Activated naive CD4-positive, alpha-beta T cell treated with anti-CD3 and anti-CD28 coated beads, Interleukin-2, amount 10 ng/mL, durations not matched to agents 7 days and 5 days (primary cell): ENCODE results near the gene CLIC6.
A peak's percentile ranks its signal among the peaks of the same experiment; 100 is the strongest.

Source experiments
- CTCF ChIA-PET: fragments of 350-600 bp; sonication (Branson Sonifier 250); formaldehyde crosslinking; loops from one replicate; lab custom pipeline; 2021; ENCODE audit warnings: antibody characterized with exemption; lab: Charles Lee
- DNase-seq: peaks from one replicate; pipeline ENCODE4 v3.0.0-alpha.2; 2020
- H3K27ac Mint-ChIP-seq: one replicate; pipeline ENCODE4 v1.8.0; 2021; ENCODE audit warnings: mild to moderate bottlenecking, moderate library complexity, mixed read lengths
- H3K27me3 Mint-ChIP-seq: one replicate; pipeline ENCODE4 v1.8.0; 2021; ENCODE audit warnings: mild to moderate bottlenecking, mixed read lengths
- H3K36me3 Mint-ChIP-seq: one replicate; pipeline ENCODE4 v1.8.0; 2021; ENCODE audit warnings: mixed read lengths
- H3K4me1 Mint-ChIP-seq: one replicate; pipeline ENCODE4 v1.8.0; 2021; ENCODE audit warnings: mixed read lengths
- H3K4me3 Mint-ChIP-seq: one replicate; pipeline ENCODE4 v1.8.0; 2021; ENCODE audit warnings: mild to moderate bottlenecking, moderate library complexity, mixed read lengths
- H3K9me3 Mint-ChIP-seq: one replicate; pipeline ENCODE4 v1.8.0; 2021; ENCODE audit warnings: mixed read lengths

CLIC6 gene

DNA sequence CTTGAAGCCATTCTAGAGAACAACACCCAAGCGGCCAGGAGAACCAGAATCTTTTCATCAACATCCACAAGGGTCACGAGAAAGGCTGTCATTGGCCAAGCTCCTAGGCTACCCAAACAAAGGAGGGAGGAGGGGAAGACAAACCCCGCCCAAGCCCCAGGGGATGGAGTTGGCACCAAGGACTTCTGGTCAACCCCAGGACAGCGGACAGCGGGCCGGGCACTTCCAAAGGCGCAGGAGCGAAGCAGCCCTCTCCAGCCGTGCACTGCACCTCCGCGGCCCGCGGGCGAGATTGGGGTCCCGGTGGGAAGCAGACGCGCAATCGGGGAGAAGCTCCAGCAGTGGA, at the start of gene CLIC6:
Gene CLIC6 (plus strand): TSS at position 192 of the 346 bp plus-strand sequence. CDS start 395 bp downstream, outside the sequence.
- DNase-seq, result no peak
- H3K4me3 Mint-ChIP-seq, result peak within 1 kb of the TSS; percentile 13
- H3K27me3 Mint-ChIP-seq, result peaks cover 73% of the 10 kb centered on the region
- no peak within 1 kb of the TSS for H3K27ac Mint-ChIP-seq
- CTCF ChIA-PET, result no interaction called here
- H3K4me1 Mint-ChIP-seq, result peaks cover 6% of the 10 kb centered on the region
- no peaks in the 10 kb centered on the region for H3K9me3 Mint-ChIP-seq
- H3K36me3 Mint-ChIP-seq, result no peaks in the 10 kb centered on the region

DNA sequence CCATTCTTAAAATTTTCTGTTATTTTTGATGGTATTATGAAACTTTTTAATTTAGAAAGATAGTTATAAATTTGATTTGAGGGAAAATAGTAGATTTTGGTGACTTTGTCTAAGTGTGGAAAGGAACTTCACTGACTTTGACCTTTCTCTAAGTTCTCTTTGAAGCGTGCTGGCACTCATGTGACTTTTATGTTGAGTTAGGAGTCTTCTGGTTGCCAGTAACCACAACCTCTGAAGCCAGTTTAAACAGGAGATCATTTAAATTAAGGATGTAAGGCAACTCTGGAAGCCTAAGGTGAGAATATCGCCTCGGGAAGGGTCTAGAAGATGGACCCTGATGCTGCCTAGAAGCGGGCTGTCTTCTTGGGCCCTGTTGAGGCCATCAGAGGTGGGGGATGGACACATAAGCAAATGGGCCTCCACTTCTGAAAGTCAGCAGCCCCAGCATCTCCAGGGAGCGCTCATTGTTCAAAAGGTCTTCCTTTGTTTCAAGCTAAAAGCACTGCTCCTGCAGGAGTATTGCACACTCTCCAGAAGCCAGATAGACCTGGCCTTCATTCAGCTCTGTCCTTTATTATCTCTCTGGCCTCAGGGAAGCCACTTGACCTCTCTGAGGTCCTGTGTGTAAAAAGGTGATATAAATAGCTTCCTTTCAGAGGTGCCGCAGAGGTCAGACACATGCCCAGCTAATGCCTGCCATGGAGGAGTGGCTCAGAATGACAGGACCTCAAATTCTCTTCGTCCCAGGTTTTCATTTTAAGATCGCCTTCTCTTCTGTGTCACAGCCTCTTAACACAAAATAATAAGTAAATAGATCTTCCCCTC, 48.7 kb upstream of the CLIC6 start:
- H3K36me3 Mint-ChIP-seq, result no peaks in the 10 kb centered on the region
- H3K9me3 Mint-ChIP-seq, result no peaks in the 10 kb centered on the region
- no peak overlapping the region for H3K27ac Mint-ChIP-seq
- peaks cover 42% of the 10 kb centered on the region for H3K27me3 Mint-ChIP-seq
- CTCF ChIA-PET, result interaction anchor here (1.3 kb wide), 1 partner anchor 9 kb away, joined by 4 read pairs; no protein-coding TSS in a partner anchor
- H3K4me3 Mint-ChIP-seq, result no peak overlapping the region
- DNase-seq, result no peak
- no peaks in the 10 kb centered on the region for H3K4me1 Mint-ChIP-seq

DNA sequence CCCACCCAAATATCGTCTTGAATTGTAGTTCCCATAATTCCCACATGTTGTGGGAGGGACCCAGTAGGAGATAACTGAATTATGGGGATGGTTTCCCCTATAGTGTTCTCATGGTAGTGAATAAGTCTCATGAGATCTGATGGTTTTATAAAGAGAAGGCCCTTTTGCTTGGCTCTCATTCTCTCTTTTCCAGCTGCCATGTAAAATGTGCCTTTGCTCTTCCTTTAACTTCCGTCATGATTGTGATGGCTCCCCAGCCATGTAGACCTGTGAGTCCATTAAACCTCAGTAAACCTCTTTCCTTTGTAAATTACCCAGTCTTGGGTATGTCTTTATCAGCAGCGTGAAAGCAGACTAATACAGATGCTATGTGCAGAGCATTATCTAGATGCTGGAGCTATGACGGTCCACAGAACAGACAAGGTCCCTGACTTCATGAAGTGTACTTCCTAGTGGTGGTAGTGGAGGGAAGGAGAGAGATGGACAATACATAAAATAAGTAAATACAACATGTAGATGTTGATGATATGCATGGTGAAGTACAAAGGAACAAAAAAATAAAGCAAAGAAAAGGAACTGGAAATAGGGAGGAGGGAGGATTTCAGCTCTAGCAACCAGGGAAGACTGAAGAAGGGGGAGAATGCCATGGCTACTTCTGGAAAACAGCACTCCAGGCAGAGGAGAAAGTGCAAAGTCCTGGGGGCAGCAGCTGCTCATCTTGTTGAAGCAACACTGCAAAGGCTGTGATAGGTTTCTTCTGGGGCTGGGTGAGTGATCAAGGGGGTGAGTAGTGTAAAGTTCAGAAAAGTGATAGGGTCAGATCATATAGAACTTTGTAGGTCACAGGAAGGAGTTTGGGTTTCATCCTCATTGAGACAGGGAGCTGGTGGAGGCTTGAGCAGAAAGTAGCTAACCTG, 47.1 kb upstream of the CLIC6 start:
- Mint-ChIP-seq H3K27me3 (peaks cover 49% of the 10 kb centered on the region), H3K36me3 (no peaks in the 10 kb centered on the region), H3K27ac (no peak overlapping the region), H3K9me3 (no peaks in the 10 kb centered on the region), H3K4me3 (no peak overlapping the region), H3K4me1 (no peaks in the 10 kb centered on the region)
- no peak for DNase-seq
- CTCF ChIA-PET, result interaction anchor here (0.7 to 3.4 kb wide), 2 partner anchors 19 to 111 kb away, joined by 3 to 11 read pairs; no protein-coding TSS in a partner anchor

DNA sequence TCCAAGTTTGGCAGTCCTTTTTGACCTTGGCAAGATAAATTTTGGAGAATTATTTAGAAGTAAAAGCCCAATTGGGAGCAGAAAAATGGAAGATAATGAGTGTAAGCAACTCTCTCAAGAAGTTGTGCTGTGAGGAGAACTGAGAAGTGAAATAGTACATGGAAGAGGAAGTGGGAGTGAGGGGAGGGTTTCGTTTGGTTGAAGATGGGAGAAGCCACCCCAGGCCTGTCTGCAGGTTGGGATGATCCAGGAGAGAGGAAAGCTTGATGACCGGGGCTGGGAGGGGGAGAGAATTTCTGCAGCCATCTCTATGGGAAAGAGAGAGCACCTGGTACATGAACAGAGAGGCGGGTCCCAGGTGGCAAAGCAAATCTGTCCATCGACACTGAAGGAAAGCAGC, 45.3 kb upstream of the CLIC6 start:
- Mint-ChIP-seq H3K9me3 (no peaks in the 10 kb centered on the region), H3K36me3 (no peaks in the 10 kb centered on the region), H3K4me1 (no peaks in the 10 kb centered on the region), H3K27ac (no peak overlapping the region), H3K27me3 (peaks cover 40% of the 10 kb centered on the region), H3K4me3 (no peak overlapping the region)
- CTCF ChIA-PET, result interaction anchor here (3.4 kb wide), 1 partner anchor 21 kb away, joined by 11 read pairs; no protein-coding TSS in a partner anchor
- DNase-seq, result no peak

DNA sequence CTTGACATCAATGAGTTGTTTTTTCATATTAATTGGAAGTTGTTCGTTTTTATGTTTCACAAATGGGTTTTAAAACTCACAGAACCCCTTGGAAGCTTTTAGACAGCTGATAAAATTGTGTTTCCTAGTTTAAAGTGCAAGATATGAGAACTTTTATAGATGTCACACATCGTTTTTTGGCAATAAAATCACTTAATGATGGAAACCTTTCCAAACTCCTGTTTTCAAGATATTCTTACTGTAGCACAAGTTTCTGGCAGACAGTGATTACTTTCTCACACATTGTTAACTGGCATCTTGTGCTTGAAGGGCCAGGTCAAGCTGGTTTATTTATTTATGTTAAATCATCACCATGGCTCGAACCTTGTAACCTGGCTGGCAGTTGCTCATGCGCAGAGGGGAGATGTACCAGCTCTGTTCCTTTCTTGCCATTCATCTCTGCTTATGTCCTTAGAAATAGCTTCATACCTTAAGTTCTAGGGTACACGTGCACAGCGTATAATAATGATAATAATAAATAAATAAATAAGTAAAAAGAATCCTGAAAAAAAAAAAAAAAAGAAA, 43.7 kb upstream of the CLIC6 start:
- CTCF ChIA-PET, result interaction anchor here (3.4 kb wide), 1 partner anchor 22 kb away, joined by 11 read pairs; no protein-coding TSS in a partner anchor
- H3K27me3 Mint-ChIP-seq, result peaks cover 35% of the 10 kb centered on the region

DNA sequence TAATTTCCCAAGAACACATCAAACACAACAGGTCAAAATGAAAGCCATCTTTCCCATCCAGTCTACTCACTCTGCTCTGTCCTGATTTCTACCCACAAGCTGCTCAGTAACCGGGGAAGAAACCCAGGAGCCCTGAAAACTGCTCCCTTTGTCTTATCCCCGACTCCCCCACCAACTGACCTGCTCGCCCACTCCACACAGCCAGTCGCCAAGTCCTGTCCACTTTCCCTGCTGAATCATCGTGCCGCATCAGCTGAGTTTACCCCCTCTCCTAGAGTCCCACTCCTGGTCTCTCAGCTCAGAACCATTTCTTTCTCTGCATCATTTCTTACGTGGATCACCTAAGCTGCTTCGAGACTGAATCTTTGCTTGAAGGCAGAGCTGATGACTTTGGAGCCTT, 42.7 kb upstream of the CLIC6 start:
- Mint-ChIP-seq H3K36me3 (no peaks in the 10 kb centered on the region), H3K4me3 (no peak overlapping the region), H3K9me3 (no peaks in the 10 kb centered on the region), H3K27ac (no peak overlapping the region), H3K4me1 (no peaks in the 10 kb centered on the region), H3K27me3 (peaks cover 28% of the 10 kb centered on the region)
- no peak for DNase-seq
- CTCF ChIA-PET, result interaction anchor here (1.5 kb wide), 1 partner anchor 21 kb away, joined by 4 read pairs; no protein-coding TSS in a partner anchor

More for the DNA sequence above, 43.7 kb upstream of the CLIC6 start:
- DNase-seq, result no peak
- no peaks in the 10 kb centered on the region for H3K4me1 Mint-ChIP-seq
- no peaks in the 10 kb centered on the region for H3K36me3 Mint-ChIP-seq
- H3K4me3 Mint-ChIP-seq, result no peak overlapping the region
- H3K9me3 Mint-ChIP-seq, result no peaks in the 10 kb centered on the region
- no peak overlapping the region for H3K27ac Mint-ChIP-seq

DNA sequence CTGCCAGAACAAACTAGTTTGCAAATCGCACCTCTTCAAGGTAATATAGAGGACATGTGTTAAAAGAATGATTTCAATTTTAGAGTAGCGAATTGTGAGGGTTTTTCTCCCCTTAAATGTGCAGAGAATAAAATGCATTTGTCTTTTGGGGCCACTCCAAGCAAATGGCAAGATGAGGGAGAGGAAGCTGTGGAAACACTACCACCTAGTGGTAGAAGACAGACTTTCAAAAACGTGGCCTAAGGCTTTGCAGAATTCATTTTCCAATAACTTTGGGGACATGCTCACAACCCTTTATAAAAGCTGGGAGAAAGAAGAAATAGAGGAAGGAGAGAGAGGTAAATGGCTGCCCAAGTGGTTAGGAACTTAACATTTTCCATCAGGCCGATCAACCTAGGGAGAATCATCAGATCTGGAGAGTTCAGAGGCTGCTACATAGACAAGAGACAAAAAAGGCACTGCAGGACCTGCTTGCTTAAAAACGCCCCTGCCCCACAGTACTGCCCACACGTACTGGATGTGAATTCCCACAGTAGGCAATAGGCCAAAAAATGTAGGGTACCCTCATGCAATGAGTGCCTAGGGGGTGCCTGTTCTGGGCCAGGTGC, 38.2 kb upstream of the CLIC6 start:
- Mint-ChIP-seq H3K9me3 (no peaks in the 10 kb centered on the region), H3K27me3 (peaks cover 27% of the 10 kb centered on the region), H3K4me1 (no peaks in the 10 kb centered on the region), H3K36me3 (no peaks in the 10 kb centered on the region), H3K4me3 (no peak overlapping the region), H3K27ac (no peak overlapping the region)
- DNase-seq, result peak; percentile 40
- CTCF ChIA-PET, result interaction anchor here (1.3 to 2.1 kb wide), 7 partner anchors 11 to 266 kb away, joined by 3 to 13 read pairs (median 5); partner anchors contain the start of gene KCNE2

DNA sequence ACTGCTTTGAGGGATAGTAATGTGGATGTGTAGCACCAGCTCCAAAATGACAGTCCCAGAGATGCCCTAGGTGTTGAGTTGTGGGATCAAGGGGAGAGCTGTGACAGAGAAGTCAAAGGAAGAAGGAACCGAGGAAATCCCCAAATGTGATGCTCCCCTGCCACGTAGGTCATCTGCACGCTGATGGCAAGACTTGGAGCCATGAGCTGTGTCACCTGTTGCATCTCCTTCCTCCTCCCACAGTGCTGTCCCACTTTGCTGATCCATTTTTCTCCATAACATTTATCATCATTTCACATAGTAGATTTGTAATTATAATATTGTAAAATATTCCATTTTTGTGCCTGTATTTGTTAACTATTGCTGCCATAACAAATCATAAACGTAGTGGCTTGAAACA, 36.3 kb upstream of the CLIC6 start:
- Mint-ChIP-seq H3K36me3 (no peaks in the 10 kb centered on the region), H3K27me3 (peaks cover 20% of the 10 kb centered on the region), H3K27ac (no peak overlapping the region), H3K4me1 (peaks cover under 1% of the 10 kb centered on the region), H3K9me3 (no peaks in the 10 kb centered on the region), H3K4me3 (no peak overlapping the region)
- CTCF ChIA-PET, result interaction anchor here (1.3 to 2.1 kb wide), 3 partner anchors 20 to 265 kb away, joined by 3 to 9 read pairs (median 4); no protein-coding TSS in a partner anchor
- DNase-seq, result no peak

DNA sequence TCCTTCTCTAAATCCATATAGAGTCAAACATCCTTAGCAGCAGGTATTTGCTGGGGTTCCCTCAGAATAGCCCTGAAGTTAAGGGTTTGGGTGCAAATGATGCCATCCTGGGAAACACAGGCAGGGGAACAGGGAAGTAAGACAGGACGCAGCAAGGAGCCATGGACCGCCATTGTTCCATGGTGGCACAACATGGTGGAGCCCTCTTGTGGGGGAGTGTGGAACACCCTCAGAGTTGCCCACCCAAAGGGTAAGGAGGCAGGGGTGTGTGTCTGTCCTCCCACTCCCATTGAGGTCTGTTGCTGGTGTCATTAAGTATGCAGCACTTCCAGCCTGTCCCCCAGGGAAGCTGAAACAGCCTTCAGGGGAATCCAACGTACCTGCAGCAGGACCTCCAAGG, 33.5 kb upstream of the CLIC6 start:
- no peak for DNase-seq
- Mint-ChIP-seq H3K27me3 (peaks cover 20% of the 10 kb centered on the region), H3K4me3 (no peak overlapping the region), H3K9me3 (peaks cover 2% of the 10 kb centered on the region), H3K27ac (no peak overlapping the region), H3K4me1 (peaks cover 19% of the 10 kb centered on the region), H3K36me3 (no peaks in the 10 kb centered on the region)
- CTCF ChIA-PET, result interaction anchor here (1.0 kb wide), 2 partner anchors 35 to 129 kb away, joined by 3 read pairs; no protein-coding TSS in a partner anchor

DNA sequence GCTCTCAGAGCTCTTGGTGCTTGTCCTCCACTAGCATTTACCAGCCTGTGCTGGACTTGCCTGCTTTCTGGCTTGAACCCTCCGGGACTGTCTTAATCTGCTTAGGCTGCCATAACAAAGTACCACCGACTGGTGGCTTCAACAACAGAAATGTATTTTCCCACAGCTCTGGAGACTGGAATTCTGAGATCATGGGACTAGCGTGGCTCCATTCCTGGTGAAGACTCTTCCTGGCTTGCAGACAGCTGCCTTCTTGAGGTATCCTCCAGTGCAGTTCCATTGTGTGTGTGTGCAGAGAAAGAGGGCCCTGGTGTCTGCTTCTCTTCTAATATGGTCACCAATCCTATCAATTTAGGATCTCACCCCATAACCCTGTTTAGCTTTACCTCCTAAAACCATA, 31.8 kb upstream of the CLIC6 start:
- H3K4me1 Mint-ChIP-seq, result peaks cover 32% of the 10 kb centered on the region
- no peak overlapping the region for H3K4me3 Mint-ChIP-seq
- peaks cover 2% of the 10 kb centered on the region for H3K9me3 Mint-ChIP-seq
- CTCF ChIA-PET, result interaction anchor here (0.6 to 1.7 kb wide), 4 partner anchors 9 to 275 kb away, joined by 3 to 6 read pairs (median 4); no protein-coding TSS in a partner anchor
- peaks cover 13% of the 10 kb centered on the region for H3K27me3 Mint-ChIP-seq
- no peaks in the 10 kb centered on the region for H3K36me3 Mint-ChIP-seq
- no peak for DNase-seq
- H3K27ac Mint-ChIP-seq, result no peak overlapping the region

DNA sequence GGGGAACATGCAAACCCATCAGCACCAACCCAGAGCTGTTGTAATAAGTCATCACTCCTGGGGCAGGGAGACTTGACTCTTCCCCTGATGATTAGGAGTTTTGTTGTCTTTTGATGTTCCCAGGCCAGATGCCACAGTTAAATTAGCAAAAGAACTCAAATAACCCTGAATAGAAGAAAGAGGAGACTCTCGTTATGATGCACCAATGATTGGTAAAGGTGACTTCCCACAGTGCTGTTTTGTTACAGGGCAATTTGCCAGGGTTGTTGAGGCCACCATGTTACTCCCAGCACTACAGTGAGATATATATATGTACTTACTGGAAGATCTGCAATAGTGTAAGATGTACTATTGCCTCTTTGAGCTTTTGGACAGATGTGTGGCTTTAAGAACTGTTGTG, 29.5 kb upstream of the CLIC6 start:
- CTCF ChIA-PET, result no interaction called here
- Mint-ChIP-seq H3K4me1 (peaks cover 32% of the 10 kb centered on the region), H3K4me3 (no peak overlapping the region), H3K9me3 (peaks cover 2% of the 10 kb centered on the region), H3K27me3 (peaks cover 7% of the 10 kb centered on the region), H3K36me3 (no peaks in the 10 kb centered on the region), H3K27ac (peak overlapping the region; percentile 28)
- no peak for DNase-seq

DNA sequence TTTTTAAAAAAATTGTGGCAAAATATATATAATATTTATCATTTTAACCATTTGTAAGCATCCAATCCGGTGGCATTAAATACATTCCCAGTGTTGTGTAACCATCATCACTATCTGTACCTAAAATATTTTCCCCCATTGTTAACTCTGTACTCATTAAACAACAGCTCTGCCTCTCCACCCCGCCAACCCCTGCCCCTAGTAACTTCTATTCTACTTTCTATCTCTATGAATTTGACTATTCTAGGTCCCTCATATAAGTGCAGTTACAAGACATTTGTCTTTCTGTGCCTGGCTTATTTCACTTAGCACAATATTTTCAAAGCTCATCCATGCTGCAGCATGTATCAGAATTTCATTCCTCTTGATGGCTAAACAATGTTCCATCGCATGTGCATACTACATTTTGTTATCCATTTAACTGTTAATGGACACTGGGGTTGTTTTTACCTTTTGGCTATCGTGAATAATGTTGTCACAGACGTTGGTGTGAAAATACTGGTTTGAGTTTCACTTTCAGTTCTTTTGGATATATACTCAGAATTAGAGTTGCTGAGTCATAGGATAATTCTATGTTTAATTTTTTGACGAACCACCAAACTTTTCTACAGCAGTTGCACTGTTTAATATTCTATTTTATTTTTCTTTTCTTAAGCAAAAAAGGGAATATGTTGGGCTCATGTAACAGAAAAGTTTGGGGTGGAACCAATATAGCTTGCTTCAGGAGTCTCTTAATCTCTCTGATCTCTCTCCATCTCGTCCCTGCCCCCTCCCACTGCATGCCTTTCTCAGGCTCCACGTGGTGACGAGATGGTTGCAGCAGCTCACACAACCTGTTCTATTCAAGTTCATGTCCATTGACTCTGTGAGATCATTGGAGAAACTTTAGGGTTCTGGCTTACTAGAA, 28.7 kb upstream of the CLIC6 start:
- peaks cover 32% of the 10 kb centered on the region for H3K4me1 Mint-ChIP-seq
- H3K4me3 Mint-ChIP-seq, result peak overlapping the region; percentile 48
- peaks cover 2% of the 10 kb centered on the region for H3K9me3 Mint-ChIP-seq
- CTCF ChIA-PET, result no interaction called here
- H3K27me3 Mint-ChIP-seq, result no peaks in the 10 kb centered on the region
- peak; percentile 58 for DNase-seq
- peak overlapping the region; percentile 79 for H3K27ac Mint-ChIP-seq
- H3K36me3 Mint-ChIP-seq, result no peaks in the 10 kb centered on the region
